CD4-positive, alpha-beta T cell treated with Interleukin-10 for 1 hour (primary cell): ENCODE measurements around the gene DCBLD1.
A peak's percentile ranks its signal among the peaks of the same experiment; 100 is the strongest.
"Not testable (repeated sequence)": the region's sequence is repeated elsewhere in the genome, so short reads cannot be mapped to it uniquely, and the experiment has no call there.

Experiments used
- DNase-seq: peaks from one replicate; pipeline ENCODE4 v3.0.0-alpha.2; 2020

DCBLD1 gene

GRCh38 chr6:117482240-117483003 lies at the start of gene DCBLD1:
TSS of gene DCBLD1 (plus strand) at chr6:117482674. CDS start at chr6:117482782, 108 bp downstream.
- DNase-seq = peak; percentile 62

GRCh38 chr6:117440706-117441525 lies 41.6 kb upstream of the DCBLD1 start:
- no peak for DNase-seq

GRCh38 chr6:117441824-117442264 lies 40.6 kb upstream of the DCBLD1 start:
- no peak for DNase-seq

GRCh38 chr6:117442313-117442712 lies 40.2 kb upstream of the DCBLD1 start:
- not testable (repeated sequence) for DNase-seq

- DNase-seq = no peak
Measured at GRCh38 chr6:117444600-117444999, 37.9 kb upstream of the DCBLD1 start.

- DNase-seq = no peak
Measured at GRCh38 chr6:117446861-117447260, 35.6 kb upstream of the DCBLD1 start.

GRCh38 chr6:117448011-117448410 lies 34.5 kb upstream of the DCBLD1 start:
- no peak for DNase-seq

GRCh38 chr6:117448732-117449485 lies 33.6 kb upstream of the DCBLD1 start:
- DNase-seq = no peak

GRCh38 chr6:117449549-117450439 lies 32.7 kb upstream of the DCBLD1 start:
- peak; percentile 73 for DNase-seq

- no peak for DNase-seq
Measured at GRCh38 chr6:117451671-117452070, 30.8 kb upstream of the DCBLD1 start.

GRCh38 chr6:117456250-117456649 lies 26.2 kb upstream of the DCBLD1 start:
- DNase-seq = no peak

- DNase-seq = no peak
Measured at GRCh38 chr6:117456998-117457397, 25.5 kb upstream of the DCBLD1 start.

- DNase-seq = no peak
Measured at GRCh38 chr6:117459204-117459944, 23.1 kb upstream of the DCBLD1 start.

GRCh38 chr6:117463762-117464665 lies 18.5 kb upstream of the DCBLD1 start:
- DNase-seq = no peak

- DNase-seq = no peak
Measured at GRCh38 chr6:117464700-117465099, 17.8 kb upstream of the DCBLD1 start.

- DNase-seq = no peak
Measured at GRCh38 chr6:117465691-117466090, 16.8 kb upstream of the DCBLD1 start.

- DNase-seq = no peak
Measured at GRCh38 chr6:117467876-117468275, 14.6 kb upstream of the DCBLD1 start.

GRCh38 chr6:117468527-117468926 lies 13.9 kb upstream of the DCBLD1 start:
- not testable (repeated sequence) for DNase-seq

GRCh38 chr6:117469356-117469755 lies 13.1 kb upstream of the DCBLD1 start:
- no peak for DNase-seq

- no peak for DNase-seq
Measured at GRCh38 chr6:117469791-117470190, 12.7 kb upstream of the DCBLD1 start.
